HuH-7.5 (cell line): ENCODE results near the gene BSND.
"Not testable (repeated sequence)": the region's sequence is repeated elsewhere in the genome, so short reads cannot be mapped to it uniquely, and the experiment has no call there.

ENCODE experiments used
- DNase-seq: peaks from one replicate; pipeline ENCODE4 v3.0.0; 2011; ENCODE audit warnings: low spot score

Gene BSND

GRCh38 chr1:55018395-55018794, 19.7 kb downstream of the BSND start:
- no peak for DNase-seq

- DNase-seq: peak; percentile 85
These were observed 23.3 kb downstream of the BSND start for GRCh38 chr1:55021942-55022546.

- DNase-seq: not testable (repeated sequence)
These were observed 25.4 kb downstream of the BSND start for GRCh38 chr1:55024163-55024562.

- not testable (repeated sequence) for DNase-seq
These were observed 27.9 kb downstream of the BSND start for GRCh38 chr1:55026682-55027081.

- not testable (repeated sequence) for DNase-seq
These were observed 32.4 kb downstream of the BSND start for GRCh38 chr1:55031098-55031497.

GRCh38 chr1:55033265-55033614, 34.5 kb downstream of the BSND start:
- DNase-seq: no peak

- no peak for DNase-seq
These were observed 35.9 kb downstream of the BSND start for GRCh38 chr1:55034476-55035133.

- peak; percentile 71 for DNase-seq
These were observed 37.2 kb downstream of the BSND start for GRCh38 chr1:55035904-55036303.

GRCh38 chr1:55037733-55038551, 39.2 kb downstream of the BSND start:
- DNase-seq: no peak

- no peak for DNase-seq
These were observed 39.8 kb downstream of the BSND start for GRCh38 chr1:55038552-55038838.

- DNase-seq: no peak
These were observed 40.2 kb downstream of the BSND start for GRCh38 chr1:55038974-55039341.

GRCh38 chr1:55039342-55040082, 40.8 kb downstream of the BSND start, which contains the start of gene PCSK9:
Gene PCSK9, plus strand, starts transcription at chr1:55039548. Its CDS starts 290 bp downstream, at chr1:55039838.
- DNase-seq: peak; percentile 80

- DNase-seq: no peak
These were observed 41.6 kb downstream of the BSND start for GRCh38 chr1:55040083-55040932.

- DNase-seq: no peak
These were observed 42.3 kb downstream of the BSND start for GRCh38 chr1:55040933-55041494.

- no peak for DNase-seq
These were observed 42.9 kb downstream of the BSND start for GRCh38 chr1:55041613-55042012.

- no peak for DNase-seq
These were observed 44.3 kb downstream of the BSND start for GRCh38 chr1:55043011-55043410.

GRCh38 chr1:55043726-55044125, 45.0 kb downstream of the BSND start:
- DNase-seq: no peak

GRCh38 chr1:55044617-55045397, 46.1 kb downstream of the BSND start:
- no peak for DNase-seq

- no peak for DNase-seq
These were observed 46.7 kb downstream of the BSND start for GRCh38 chr1:55045430-55045829.

- DNase-seq: no peak
These were observed 48.1 kb downstream of the BSND start for GRCh38 chr1:55046871-55047270.

GRCh38 chr1:55047611-55048010, 48.9 kb downstream of the BSND start:
- no peak for DNase-seq
